ENCODE results near the gene HEPACAM2.

Gene HEPACAM2

DNA sequence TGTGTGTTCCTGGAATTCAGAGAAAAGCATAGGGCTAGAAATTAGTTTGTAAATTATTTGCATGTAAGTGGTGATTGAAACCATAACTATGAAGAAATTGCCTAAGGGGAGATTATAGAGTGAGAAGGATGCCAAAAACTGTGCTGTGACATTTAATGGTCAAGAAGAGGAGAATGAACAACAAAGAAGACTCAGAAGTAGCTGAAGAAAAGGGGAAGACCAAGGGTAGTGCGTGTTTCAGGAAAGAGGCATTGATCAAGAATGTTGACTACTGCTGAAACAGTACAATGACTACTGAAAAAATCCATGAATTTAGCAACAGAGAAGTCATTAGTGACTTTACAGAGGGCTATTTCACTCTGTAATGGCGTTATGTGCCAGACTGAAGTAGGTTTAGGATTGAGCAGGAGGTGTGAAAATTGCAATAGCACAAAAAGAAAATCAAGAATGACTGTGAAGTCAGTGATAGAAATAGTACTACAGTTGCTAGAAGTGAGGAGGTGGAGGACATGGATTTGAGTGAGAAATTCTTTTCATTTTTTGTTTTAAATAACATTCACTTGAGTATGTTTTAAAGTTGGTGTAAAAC, 49.2 kb downstream of the HEPACAM2 start:
- H3K9me3 Mint-ChIP-seq: peaks cover under 1% of the 10 kb centered on the region
- H3K27me3 Mint-ChIP-seq: peaks cover 40% of the 10 kb centered on the region
- no peak overlapping the region for H3K27ac Mint-ChIP-seq
- no peak overlapping the region for H3K4me3 Mint-ChIP-seq
- H3K36me3 Mint-ChIP-seq (ENCODE audit: low read depth): no peaks in the 10 kb centered on the region
- no peaks in the 10 kb centered on the region for H3K4me1 Mint-ChIP-seq (ENCODE audit: low read depth)

DNA sequence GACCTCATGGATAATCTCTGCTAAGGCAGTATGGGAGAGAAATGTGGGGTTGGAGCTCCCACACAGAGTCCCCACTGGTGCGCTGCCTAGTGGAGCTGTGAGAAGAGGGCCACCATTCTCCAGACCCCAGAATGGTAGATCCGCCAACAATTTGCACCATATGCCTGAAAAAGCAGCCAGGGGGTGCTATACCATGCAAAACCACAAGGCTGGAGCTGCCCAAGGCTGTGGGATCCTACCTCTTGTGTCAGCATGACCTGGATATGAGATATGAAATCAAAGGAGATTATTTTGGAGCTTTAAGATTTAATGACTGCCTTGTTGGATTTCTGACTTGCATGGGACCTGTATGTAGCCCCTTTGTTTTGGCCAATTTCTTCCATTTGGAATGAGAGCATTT, 51.0 kb downstream of the HEPACAM2 start:
- H3K4me3 Mint-ChIP-seq: no peak overlapping the region
- no peak overlapping the region for H3K27ac Mint-ChIP-seq
- no peaks in the 10 kb centered on the region for H3K4me1 Mint-ChIP-seq (ENCODE audit: low read depth)
- H3K36me3 Mint-ChIP-seq (ENCODE audit: low read depth): no peaks in the 10 kb centered on the region
- peaks cover 13% of the 10 kb centered on the region for H3K9me3 Mint-ChIP-seq
- peaks cover 32% of the 10 kb centered on the region for H3K27me3 Mint-ChIP-seq

DNA sequence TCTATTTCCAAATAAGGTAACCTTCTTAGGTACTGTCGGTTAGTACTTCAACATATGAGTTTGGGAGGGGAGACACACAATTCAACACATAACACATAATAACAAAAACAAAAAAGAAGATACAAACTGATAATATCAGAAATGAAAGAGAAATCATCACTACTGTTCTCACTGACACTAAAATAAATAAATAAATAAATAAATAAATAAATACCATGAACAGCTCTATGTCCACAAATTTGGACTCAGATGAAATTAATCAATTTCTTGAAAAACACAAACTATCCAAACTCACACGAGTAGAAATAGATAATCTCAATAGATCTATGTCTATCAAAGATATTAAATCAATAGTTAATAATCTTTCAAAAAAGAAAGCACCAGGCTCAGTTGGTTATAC, 53.6 kb downstream of the HEPACAM2 start:
- H3K4me3 Mint-ChIP-seq: no peak overlapping the region

DNA sequence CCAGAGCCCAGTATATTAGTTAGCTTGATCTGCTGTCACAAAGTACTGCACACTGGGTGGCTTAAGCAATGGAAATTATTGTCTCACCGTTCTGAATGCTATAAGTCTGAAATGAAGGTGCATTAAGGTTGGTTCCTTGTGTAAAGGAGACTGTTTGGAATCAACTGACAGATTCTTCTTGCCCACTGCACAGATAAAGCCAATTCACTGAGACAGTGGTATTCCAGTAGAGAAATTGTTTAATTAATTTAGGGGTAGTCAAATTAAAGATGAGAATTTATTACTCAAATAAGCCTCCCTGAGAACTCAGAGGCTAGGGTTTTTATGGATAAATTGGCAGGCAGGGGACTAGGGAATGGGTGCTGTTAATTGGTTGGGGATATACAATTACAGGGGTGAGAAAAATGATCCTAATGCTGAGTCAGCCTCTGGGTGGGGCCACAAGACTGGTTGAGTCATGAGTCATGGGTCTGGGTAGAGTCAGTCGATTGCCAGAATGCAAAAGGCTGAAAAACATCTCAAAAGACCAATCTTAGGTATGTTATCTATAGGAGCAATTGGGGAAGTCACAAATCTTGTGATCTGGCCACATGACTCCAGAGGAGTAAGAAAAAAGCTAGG, 54.6 kb downstream of the HEPACAM2 start:
- no peaks in the 10 kb centered on the region for H3K36me3 Mint-ChIP-seq (ENCODE audit: low read depth)
- peaks cover 24% of the 10 kb centered on the region for H3K9me3 Mint-ChIP-seq
- no peak overlapping the region for H3K27ac Mint-ChIP-seq
- no peak overlapping the region for H3K4me3 Mint-ChIP-seq
- H3K4me1 Mint-ChIP-seq (ENCODE audit: low read depth): no peaks in the 10 kb centered on the region
- peaks cover 22% of the 10 kb centered on the region for H3K27me3 Mint-ChIP-seq

More for the DNA sequence above, 53.6 kb downstream of the HEPACAM2 start:
- Mint-ChIP-seq H3K9me3 (peaks cover 21% of the 10 kb centered on the region), H3K27me3 (peaks cover 31% of the 10 kb centered on the region), H3K4me1 (ENCODE audit: low read depth) (no peaks in the 10 kb centered on the region), H3K36me3 (ENCODE audit: low read depth) (no peaks in the 10 kb centered on the region), H3K27ac (no peak overlapping the region)

DNA sequence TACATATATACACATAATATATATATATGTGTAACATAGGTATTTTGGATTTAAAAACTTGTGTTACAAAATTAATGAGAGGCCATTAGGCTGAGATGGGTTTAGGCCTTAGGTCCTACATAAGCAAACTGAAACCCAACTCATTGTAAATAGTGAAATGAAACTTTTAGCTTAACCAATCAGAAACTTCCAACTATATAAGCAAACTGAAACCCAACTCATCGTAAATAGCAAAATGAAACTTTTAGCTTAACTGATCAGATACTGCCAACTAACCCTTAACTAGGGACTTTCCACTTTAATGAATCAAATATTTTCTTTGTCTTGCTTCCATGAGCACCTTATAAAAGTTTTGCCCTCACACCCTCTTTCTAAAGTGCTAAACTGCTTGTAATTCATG, 60.8 kb downstream of the HEPACAM2 start:
- Mint-ChIP-seq H3K27me3 (no peaks in the 10 kb centered on the region), H3K4me1 (ENCODE audit: low read depth) (peaks cover 3% of the 10 kb centered on the region), H3K9me3 (peaks cover 18% of the 10 kb centered on the region), H3K36me3 (ENCODE audit: low read depth) (no peaks in the 10 kb centered on the region), H3K27ac (no peak overlapping the region), H3K4me3 (no peak overlapping the region)

DNA sequence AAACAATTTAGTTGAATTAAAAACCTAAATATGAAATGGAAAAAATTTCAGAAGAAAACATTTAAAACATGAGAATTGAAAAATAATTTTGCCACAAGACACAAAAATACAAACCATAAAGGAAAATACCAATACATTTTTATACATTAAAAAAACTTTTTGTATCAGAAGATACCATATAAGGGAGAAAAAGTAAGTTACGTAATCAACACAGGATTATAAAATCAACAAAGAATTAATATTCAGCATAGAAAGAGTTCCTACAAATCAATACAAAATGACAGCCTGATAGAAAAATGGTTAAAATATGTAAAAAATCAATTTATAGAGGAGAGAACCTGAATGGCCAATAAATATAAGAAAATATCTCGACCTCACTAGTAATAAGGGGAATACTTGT, 61.5 kb downstream of the HEPACAM2 start:
- peaks cover 3% of the 10 kb centered on the region for H3K4me1 Mint-ChIP-seq (ENCODE audit: low read depth)
- H3K36me3 Mint-ChIP-seq (ENCODE audit: low read depth): no peaks in the 10 kb centered on the region
- H3K4me3 Mint-ChIP-seq: no peak overlapping the region
- peaks cover 18% of the 10 kb centered on the region for H3K9me3 Mint-ChIP-seq
- H3K27me3 Mint-ChIP-seq: no peaks in the 10 kb centered on the region
- H3K27ac Mint-ChIP-seq: no peak overlapping the region

DNA sequence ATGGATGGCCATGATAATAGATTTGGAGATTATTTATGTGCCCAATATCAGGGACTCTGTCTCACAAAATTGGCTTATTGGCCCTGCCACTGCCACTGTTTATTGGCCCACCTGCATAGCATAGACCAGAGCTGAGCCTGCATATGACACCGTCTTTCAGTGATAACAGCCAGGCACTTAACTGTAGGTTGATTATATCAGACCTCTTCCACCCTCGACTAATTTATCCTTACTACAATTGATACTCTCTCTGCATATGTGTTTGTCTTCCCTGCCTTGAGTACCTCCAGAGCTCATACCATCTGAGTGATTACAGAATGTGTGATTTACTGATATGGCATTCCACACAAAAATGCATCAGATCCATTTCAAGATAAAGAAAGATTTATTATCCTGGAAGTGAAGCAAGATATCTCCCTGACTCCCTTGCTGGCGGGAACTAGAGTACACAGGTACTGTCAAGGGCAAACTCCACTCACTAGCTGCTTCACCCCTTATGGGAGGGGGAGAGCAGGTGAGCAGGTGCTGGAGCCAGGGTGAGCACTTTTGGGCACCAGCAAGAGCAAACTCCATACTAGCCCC, 65.0 kb downstream of the HEPACAM2 start:
- Mint-ChIP-seq H3K4me3 (no peak overlapping the region), H3K27me3 (no peaks in the 10 kb centered on the region), H3K4me1 (ENCODE audit: low read depth) (peaks cover 3% of the 10 kb centered on the region), H3K36me3 (ENCODE audit: low read depth) (no peaks in the 10 kb centered on the region), H3K9me3 (peaks cover 7% of the 10 kb centered on the region), H3K27ac (no peak overlapping the region)

DNA sequence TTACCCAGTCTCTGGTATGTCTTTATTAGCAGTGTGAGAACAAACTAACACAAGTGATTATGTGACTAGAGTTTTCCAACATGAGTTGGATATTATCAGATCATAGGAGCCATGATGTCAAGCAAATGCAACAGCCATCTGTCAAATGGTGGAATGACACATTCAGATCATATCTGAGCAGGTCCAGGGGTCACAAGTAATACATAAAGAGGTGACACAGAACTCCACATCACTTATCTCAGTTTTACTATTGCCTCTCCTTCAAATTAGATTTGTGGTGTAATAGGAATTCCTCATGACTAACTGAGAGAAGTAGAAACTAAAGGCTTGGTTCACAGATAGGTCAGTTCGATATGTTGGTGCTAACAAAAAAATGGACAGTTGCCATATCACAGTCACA, 65.9 kb downstream of the HEPACAM2 start:
- H3K36me3 Mint-ChIP-seq (ENCODE audit: low read depth): no peaks in the 10 kb centered on the region
- no peak overlapping the region for H3K27ac Mint-ChIP-seq
- H3K4me3 Mint-ChIP-seq: no peak overlapping the region
- H3K9me3 Mint-ChIP-seq: peaks cover 7% of the 10 kb centered on the region
- no peaks in the 10 kb centered on the region for H3K27me3 Mint-ChIP-seq
- no peaks in the 10 kb centered on the region for H3K4me1 Mint-ChIP-seq (ENCODE audit: low read depth)

DNA sequence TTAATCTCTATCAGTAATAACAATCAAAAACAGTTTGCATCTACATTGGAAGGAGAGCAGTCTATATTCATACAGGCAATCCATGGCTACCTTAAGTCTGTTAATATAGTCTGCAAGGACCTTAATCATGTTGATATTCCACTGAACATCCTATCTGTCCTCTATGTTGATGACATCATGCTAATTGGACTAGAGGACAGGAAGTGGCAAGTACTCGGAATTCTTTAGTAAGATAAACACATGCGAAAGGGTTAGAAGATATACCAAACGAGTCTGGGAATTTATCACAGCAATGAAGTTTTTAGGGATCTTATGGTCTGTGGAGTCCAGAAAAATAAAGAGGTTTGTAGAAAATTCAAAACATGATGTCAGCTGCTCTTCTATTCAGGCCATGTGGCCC, 66.8 kb downstream of the HEPACAM2 start:
- H3K36me3 Mint-ChIP-seq (ENCODE audit: low read depth): no peaks in the 10 kb centered on the region
- H3K27me3 Mint-ChIP-seq: no peaks in the 10 kb centered on the region
- H3K27ac Mint-ChIP-seq: no peak overlapping the region

DNA sequence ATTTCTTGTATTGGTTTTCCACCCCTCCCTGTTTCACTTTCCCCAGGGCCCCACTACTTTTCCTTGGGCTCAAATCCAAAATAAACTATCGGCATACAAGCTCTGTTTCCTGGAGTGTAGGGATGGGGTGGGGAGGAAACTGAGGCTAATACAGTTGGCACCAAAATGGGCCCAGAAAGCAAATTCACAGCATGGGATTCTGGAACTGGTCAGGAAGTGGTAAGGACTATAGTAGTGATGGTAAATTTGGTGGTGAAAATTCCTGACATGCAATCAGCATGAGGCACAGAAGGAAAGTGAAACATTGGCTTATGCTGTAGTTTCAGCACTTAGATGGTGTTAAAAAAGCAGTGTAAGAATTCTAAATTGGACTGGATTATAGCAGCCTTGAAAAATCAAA, 69.4 kb downstream of the HEPACAM2 start:
- Mint-ChIP-seq H3K27me3 (no peaks in the 10 kb centered on the region), H3K9me3 (peaks cover 3% of the 10 kb centered on the region), H3K4me3 (no peak overlapping the region), H3K27ac (no peak overlapping the region), H3K4me1 (ENCODE audit: low read depth) (no peaks in the 10 kb centered on the region), H3K36me3 (ENCODE audit: low read depth) (no peaks in the 10 kb centered on the region)

More for the DNA sequence above, 66.8 kb downstream of the HEPACAM2 start:
- Mint-ChIP-seq H3K4me1 (ENCODE audit: low read depth) (no peaks in the 10 kb centered on the region), H3K9me3 (peaks cover 7% of the 10 kb centered on the region), H3K4me3 (no peak overlapping the region)

DNA sequence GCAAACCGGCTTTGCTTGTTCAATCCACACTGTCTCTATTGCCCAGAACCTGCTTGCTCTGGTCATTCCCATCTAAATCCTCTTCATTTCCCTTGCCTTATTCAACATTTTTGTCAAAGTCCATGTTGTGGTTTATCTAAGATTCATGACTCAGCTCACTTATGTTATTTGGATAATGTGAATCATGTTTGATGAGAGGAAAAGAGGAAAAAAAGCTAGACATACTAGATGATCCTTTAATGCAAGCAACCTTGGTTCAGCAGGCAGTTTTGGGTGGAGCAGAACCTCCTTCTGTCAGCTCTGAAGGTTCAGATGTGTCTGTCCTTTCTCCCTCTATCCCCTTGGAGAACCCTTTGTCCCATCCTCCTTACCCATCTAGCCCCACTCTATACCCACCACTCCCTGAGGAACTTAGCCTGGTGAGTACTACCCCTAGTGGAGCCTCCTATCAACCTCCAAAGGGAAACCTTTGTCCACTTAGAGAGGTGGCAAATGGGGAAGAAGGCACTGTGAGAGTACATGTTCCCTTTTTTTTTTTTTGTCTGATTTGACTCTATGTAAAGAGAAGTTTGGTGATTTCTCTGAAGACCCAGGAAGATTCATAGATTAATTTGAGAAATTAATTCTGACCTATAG, 76.0 kb downstream of the HEPACAM2 start:
- H3K4me1 Mint-ChIP-seq (ENCODE audit: low read depth): peaks cover 37% of the 10 kb centered on the region
- H3K36me3 Mint-ChIP-seq (ENCODE audit: low read depth): peaks cover 5% of the 10 kb centered on the region
- H3K27me3 Mint-ChIP-seq: no peaks in the 10 kb centered on the region
- no peak overlapping the region for H3K27ac Mint-ChIP-seq
- H3K4me3 Mint-ChIP-seq: no peak overlapping the region
- H3K9me3 Mint-ChIP-seq: peaks cover 5% of the 10 kb centered on the region

DNA sequence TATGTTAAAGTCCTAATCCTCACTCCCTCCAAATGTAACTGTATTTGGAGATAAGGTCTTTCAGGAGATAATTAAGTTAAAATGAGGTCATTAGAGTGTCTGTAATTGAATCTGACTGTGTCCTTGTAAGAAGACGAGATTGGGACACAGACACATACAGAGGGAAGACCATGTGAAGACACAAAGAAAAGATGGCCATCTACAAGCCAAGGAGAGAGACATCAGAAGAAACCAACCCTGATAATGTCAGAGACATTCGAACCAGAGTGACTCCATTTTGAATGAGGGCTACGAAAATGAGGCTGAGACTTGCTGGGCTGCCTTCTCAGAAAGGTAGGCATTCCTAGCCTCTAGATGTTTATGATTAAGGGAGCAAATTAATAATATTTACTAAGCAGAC, 77.5 kb downstream of the HEPACAM2 start:
- peaks cover 38% of the 10 kb centered on the region for H3K4me1 Mint-ChIP-seq (ENCODE audit: low read depth)
- peak overlapping the region; percentile 89 for H3K4me3 Mint-ChIP-seq
- no peaks in the 10 kb centered on the region for H3K27me3 Mint-ChIP-seq
- H3K9me3 Mint-ChIP-seq: peaks cover 5% of the 10 kb centered on the region
- H3K36me3 Mint-ChIP-seq (ENCODE audit: low read depth): peaks cover 8% of the 10 kb centered on the region
- H3K27ac Mint-ChIP-seq: peak overlapping the region; percentile 88

DNA sequence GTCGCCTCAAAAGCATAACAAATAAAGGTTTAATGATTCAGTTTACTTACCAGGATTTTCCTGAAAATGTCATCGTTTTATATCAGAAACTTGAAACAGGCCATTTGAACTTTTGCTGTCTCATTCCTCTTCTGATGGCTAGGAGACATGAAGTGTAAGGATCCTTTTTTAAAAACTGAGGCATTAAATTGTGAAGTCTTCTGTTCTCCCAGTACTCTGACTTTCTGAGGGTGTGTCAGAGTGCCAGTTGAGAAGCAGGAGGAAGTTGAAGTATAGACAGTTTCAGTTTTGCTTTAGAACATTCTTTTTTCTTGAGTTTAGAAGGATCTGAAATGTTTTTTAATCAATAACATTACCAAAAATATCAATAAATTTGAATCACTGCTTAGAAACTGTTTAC, 78.1 kb downstream of the HEPACAM2 start, which contains the start of gene SAMD9L:
Gene SAMD9L, minus strand, starts transcription at position 242 of the 400 bp plus-strand sequence. CDS start 12,414 bp downstream, outside the sequence.
- Mint-ChIP-seq H3K9me3 (peaks cover 5% of the 10 kb centered on the region), H3K4me3 (peak within 1 kb of the TSS; percentile 89), H3K36me3 (ENCODE audit: low read depth) (peaks cover 12% of the 10 kb centered on the region), H3K27ac (peak within 1 kb of the TSS; percentile 88), H3K4me1 (ENCODE audit: low read depth) (peaks cover 38% of the 10 kb centered on the region), H3K27me3 (no peaks in the 10 kb centered on the region)

DNA sequence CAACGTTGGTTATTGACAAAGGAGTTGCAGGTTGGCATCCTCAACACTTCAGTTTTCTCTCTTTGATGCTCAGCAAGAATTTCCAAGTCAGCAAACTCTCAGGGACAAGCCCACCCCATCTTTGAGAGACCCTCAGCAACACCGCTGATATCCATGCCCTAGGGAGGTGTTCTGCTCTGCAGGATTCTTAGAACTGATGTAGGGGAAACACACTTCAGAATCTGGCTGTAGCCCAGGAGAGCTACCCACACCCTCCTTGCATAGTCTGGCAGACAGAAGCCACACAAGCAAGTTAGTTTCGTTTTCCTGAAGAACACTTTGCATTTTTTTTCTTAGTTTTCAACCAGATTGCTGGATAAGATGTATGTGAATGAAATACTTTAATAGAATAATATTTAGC, 78.9 kb downstream of the HEPACAM2 start:
- Mint-ChIP-seq H3K36me3 (ENCODE audit: low read depth) (peaks cover 13% of the 10 kb centered on the region), H3K4me3 (peak overlapping the region; percentile 89), H3K27me3 (no peaks in the 10 kb centered on the region), H3K9me3 (peaks cover 5% of the 10 kb centered on the region), H3K27ac (peak overlapping the region; percentile 78), H3K4me1 (ENCODE audit: low read depth) (peaks cover 38% of the 10 kb centered on the region)

DNA sequence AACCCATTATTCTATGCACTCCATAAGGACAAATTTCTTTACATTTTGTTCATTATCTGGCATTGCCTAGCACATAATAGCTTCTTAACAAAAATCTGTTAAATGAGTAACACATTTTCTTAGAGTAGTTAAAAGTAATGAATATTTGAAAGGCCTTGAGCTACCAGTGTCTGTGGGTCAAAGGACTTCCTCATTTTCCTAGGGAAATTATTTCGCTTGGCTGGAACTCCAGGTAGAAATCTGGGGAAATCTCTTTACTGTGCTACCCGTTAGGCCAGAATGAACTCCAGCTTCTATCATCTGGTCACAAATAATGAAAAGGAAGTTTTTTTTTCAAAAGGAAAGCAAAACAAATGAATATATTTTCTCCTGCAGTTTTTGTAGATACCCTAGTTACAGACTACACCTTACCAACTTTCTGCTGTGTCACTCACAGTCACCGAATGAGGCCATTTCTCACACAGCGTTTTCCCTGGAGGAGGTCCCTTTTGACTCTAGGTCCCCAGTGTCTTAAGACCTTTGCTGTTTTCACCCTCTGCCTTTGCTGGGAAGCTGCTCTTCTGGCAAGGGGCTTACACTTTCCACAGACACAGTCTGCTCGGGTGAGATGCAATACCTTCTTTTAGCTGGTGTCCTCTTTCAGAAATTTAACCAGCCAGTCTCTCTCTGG, 79.7 kb downstream of the HEPACAM2 start:
- H3K4me1 Mint-ChIP-seq (ENCODE audit: low read depth): peaks cover 38% of the 10 kb centered on the region
- H3K36me3 Mint-ChIP-seq (ENCODE audit: low read depth): peaks cover 13% of the 10 kb centered on the region

More for the DNA sequence above, 79.7 kb downstream of the HEPACAM2 start:
- Mint-ChIP-seq H3K4me3 (peak overlapping the region; percentile 89), H3K9me3 (peaks cover 5% of the 10 kb centered on the region), H3K27ac (peak overlapping the region; percentile 78), H3K27me3 (no peaks in the 10 kb centered on the region)
